Fibroblast of lung (primary cell): ENCODE measurements around the gene FBXO8. TPM values are rescaled to one million over a fixed set of nuclear protein-coding genes. Genes with fewer than 3 reads are reported as not detected.

ENCODE experiments used
- DNase-seq, 2 donors: peaks; one replicate each; pipeline versions ENCODE4 v3.0.0 to v3.0.0-alpha.2; 2010; ENCODE audit warnings: low read depth in 2 of 2
- H2AFZ ChIP-seq: 2 replicates; pipeline ENCODE4 v1.5.1; 2012; ENCODE audit warnings: low read length, control low read depth, inconsistent platforms
- H3K27ac ChIP-seq: 2 replicates; pipeline ENCODE4 v1.5.1; 2011; ENCODE audit warnings: low read length, control low read depth; ENCODE audit not compliant: insufficient read depth
- H3K27me3 ChIP-seq: 2 replicates; pipeline ENCODE4 v1.5.1; 2011; ENCODE audit warnings: mild to moderate bottlenecking, low read length; ENCODE audit not compliant: control insufficient read depth, insufficient read depth
- H3K36me3 ChIP-seq: 2 replicates; pipeline ENCODE4 v1.5.1; 2011; ENCODE audit warnings: low read length; ENCODE audit not compliant: control insufficient read depth, insufficient read depth
- H3K4me1 ChIP-seq: 2 replicates; pipeline ENCODE4 v1.5.1; 2011; ENCODE audit warnings: low read length; ENCODE audit not compliant: control insufficient read depth, insufficient read depth; ENCODE audit errors: extremely low read depth
- H3K4me2 ChIP-seq: 2 replicates; pipeline ENCODE4 v1.5.1; 2011; ENCODE audit warnings: low read length, control low read depth; ENCODE audit not compliant: insufficient read depth; ENCODE audit errors: extremely low read depth
- H3K4me3 ChIP-seq, 4 experiments: fragments of 200-600 bp in 1 of 4; sonication (generic) in 1 of 4; replicated peaks in 1 of 4; 2 replicates each; pipeline ENCODE4 v1.5.1; 2011 to 2016; ENCODE audit warnings: low read length in 4 of 4, low read depth in 3 of 4, mild to moderate bottlenecking in 3 of 4, control low read depth in 2 of 4, inconsistent platforms in 1 of 4, mixed read lengths in 1 of 4; ENCODE audit not compliant: insufficient read depth in 1 of 4; ENCODE audit errors: control extremely low read depth in 1 of 4
- H3K79me2 ChIP-seq: 2 replicates; pipeline ENCODE4 v1.5.1; 2012; ENCODE audit warnings: mild to moderate bottlenecking, low read length, inconsistent platforms; ENCODE audit not compliant: control insufficient read depth, insufficient read depth
- H3K9ac ChIP-seq: 2 replicates; pipeline ENCODE4 v1.5.1; 2011; ENCODE audit warnings: mild to moderate bottlenecking, low read length, control low read depth; ENCODE audit not compliant: insufficient read depth
- H3K9me3 ChIP-seq: 2 replicates; pipeline ENCODE4 v1.5.1; 2012; ENCODE audit warnings: low read depth, low read length; ENCODE audit not compliant: control insufficient read depth, insufficient read depth
- H4K20me1 ChIP-seq: 2 replicates; pipeline ENCODE4 v1.5.1; 2011; ENCODE audit warnings: low read length; ENCODE audit not compliant: control insufficient read depth, insufficient read depth; ENCODE audit errors: extremely low read depth
- CTCF ChIP-seq, 2 donors: IDR thresholded peaks in 1 of 2; conservative IDR thresholded peaks in 1 of 2; 1 replicate in 1 of 2; 2 replicates in 1 of 2; pipeline ENCODE4 v1.5.1; 2011 to 2012; ENCODE audit warnings: low read length in 2 of 2, control low read depth in 1 of 2, inconsistent platforms in 1 of 2, low read depth in 1 of 2, mild to moderate bottlenecking in 1 of 2
- EZH2 ChIP-seq: IDR thresholded peaks from 2 replicates; pipeline ENCODE4 v1.5.1; 2012; ENCODE audit warnings: low read length, control low read depth, mild to moderate bottlenecking; ENCODE audit errors: missing control alignments
- polyA plus RNA-seq, 2 donors: library from polyadenylated mRNA; depleted of rRNA in 1 of 2; stranded (reverse) in 1 of 2; unstranded in 1 of 2; fragments of >200 nt; gene quantifications; 2 replicates each; pipeline ENCODE4 v1.2.1, GENCODE V29; 2011 to 2012; ENCODE audit warnings: missing spikeins in 1 of 2
- total RNA-seq: library from RNA; depleted of rRNA; stranded (reverse); fragments of >200 nt; gene quantifications from 2 replicates; pipeline ENCODE4 v1.2.1, GENCODE V29; 2014

Gene FBXO8
- total and polyA plus RNA-seq, 2 donors (not counting 1 experiment from before 2014, with no cell fraction given) = 26.7 to 46.1 TPM

- peaks cover 4% of the 10 kb centered on the region for H3K27me3 ChIP-seq
- no peak for DNase-seq
- TF ChIP-seq CTCF (conservative IDR thresholded peaks at IDR 0.05 in 1 of 2, IDR thresholded peaks at IDR 0.05 in 1 of 2; ENCODE audit: low read depth in 1 of 2, low read length in 2 of 2) (no peak), EZH2 (no peak)
- H4K20me1 ChIP-seq = no peaks in the 10 kb centered on the region
- H3K4me3 ChIP-seq = no peak overlapping the region
- H3K79me2 ChIP-seq = no peaks in the 10 kb centered on the region
- H3K4me2 ChIP-seq = no peak overlapping the region
- H3K27ac ChIP-seq = no peak overlapping the region
- no peaks in the 10 kb centered on the region for H3K4me1 ChIP-seq
- H3K9ac ChIP-seq = no peak overlapping the region
- no peaks in the 10 kb centered on the region for H3K9me3 ChIP-seq
- no peaks in the 10 kb centered on the region for H3K36me3 ChIP-seq
- no peak overlapping the region for H2AFZ ChIP-seq
Measured at GRCh38 chr4:174204164-174204831, 79.2 kb downstream of the FBXO8 start.

- Histone ChIP-seq H3K36me3 (no peaks in the 10 kb centered on the region), H3K9me3 (no peaks in the 10 kb centered on the region), H3K79me2 (no peaks in the 10 kb centered on the region), H3K4me2 (no peak overlapping the region), H3K4me3 (no peak overlapping the region), H2AFZ (no peak overlapping the region), H3K9ac (no peak overlapping the region), H3K27me3 (peaks cover 4% of the 10 kb centered on the region), H4K20me1 (no peaks in the 10 kb centered on the region), H3K4me1 (no peaks in the 10 kb centered on the region), H3K27ac (no peak overlapping the region)
- DNase-seq = peak in 1 of 2 donors; percentile 38
- TF ChIP-seq EZH2 (no peak), CTCF (conservative IDR thresholded peaks at IDR 0.05 in 1 of 2, IDR thresholded peaks at IDR 0.05 in 1 of 2; ENCODE audit: low read depth in 1 of 2, low read length in 2 of 2) (no peak)
Measured at GRCh38 chr4:174201871-174202270, 81.6 kb downstream of the FBXO8 start.

GRCh38 chr4:174199735-174200134, 83.7 kb downstream of the FBXO8 start:
- no peak for TF ChIP-seq CTCF (conservative IDR thresholded peaks at IDR 0.05 in 1 of 2, IDR thresholded peaks at IDR 0.05 in 1 of 2; ENCODE audit: low read depth in 1 of 2, low read length in 2 of 2)
- no peak for TF ChIP-seq EZH2
- Histone ChIP-seq H3K9me3 (no peaks in the 10 kb centered on the region), H3K4me2 (no peak overlapping the region), H3K9ac (no peak overlapping the region), H3K27ac (no peak overlapping the region), H3K4me1 (no peaks in the 10 kb centered on the region), H3K27me3 (peaks cover 4% of the 10 kb centered on the region), H2AFZ (no peak overlapping the region), H3K4me3 (no peak overlapping the region), H4K20me1 (no peaks in the 10 kb centered on the region), H3K36me3 (no peaks in the 10 kb centered on the region), H3K79me2 (no peaks in the 10 kb centered on the region)
- no peak for DNase-seq
